ENCODE results near the gene RYR1.
"Not testable (repeated sequence)": the region's sequence is repeated elsewhere in the genome, so short reads cannot be mapped to it uniquely, and the experiment has no call there.

Gene RYR1

DNA sequence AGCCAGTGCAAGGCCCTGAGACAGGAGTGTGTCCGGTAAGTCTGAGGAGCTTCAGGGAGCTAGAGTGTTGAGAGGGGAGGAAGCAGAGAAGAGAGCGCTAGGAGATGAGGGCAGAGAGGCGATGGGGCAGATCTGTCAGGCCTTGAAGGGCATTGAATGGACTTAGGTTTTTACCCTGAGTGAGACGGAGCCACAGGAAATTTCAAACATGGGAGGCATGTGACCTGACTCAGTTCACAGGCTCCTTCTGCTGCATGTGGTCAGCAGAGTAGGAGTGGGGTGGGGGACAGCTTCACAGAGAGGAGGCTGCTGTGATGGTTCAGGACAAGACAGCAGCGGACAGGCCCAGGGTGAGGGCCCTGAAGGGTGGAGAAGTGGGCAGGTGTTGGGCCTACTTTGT lies 33.1 kb upstream of the RYR1 start:
- no peak for DNase-seq

GRCh38 chr19:38401148-38401547 lies 32.3 kb upstream of the RYR1 start:
- no peak for DNase-seq

GRCh38 chr19:38402623-38402966 lies 30.9 kb upstream of the RYR1 start:
- no peak for DNase-seq

DNA sequence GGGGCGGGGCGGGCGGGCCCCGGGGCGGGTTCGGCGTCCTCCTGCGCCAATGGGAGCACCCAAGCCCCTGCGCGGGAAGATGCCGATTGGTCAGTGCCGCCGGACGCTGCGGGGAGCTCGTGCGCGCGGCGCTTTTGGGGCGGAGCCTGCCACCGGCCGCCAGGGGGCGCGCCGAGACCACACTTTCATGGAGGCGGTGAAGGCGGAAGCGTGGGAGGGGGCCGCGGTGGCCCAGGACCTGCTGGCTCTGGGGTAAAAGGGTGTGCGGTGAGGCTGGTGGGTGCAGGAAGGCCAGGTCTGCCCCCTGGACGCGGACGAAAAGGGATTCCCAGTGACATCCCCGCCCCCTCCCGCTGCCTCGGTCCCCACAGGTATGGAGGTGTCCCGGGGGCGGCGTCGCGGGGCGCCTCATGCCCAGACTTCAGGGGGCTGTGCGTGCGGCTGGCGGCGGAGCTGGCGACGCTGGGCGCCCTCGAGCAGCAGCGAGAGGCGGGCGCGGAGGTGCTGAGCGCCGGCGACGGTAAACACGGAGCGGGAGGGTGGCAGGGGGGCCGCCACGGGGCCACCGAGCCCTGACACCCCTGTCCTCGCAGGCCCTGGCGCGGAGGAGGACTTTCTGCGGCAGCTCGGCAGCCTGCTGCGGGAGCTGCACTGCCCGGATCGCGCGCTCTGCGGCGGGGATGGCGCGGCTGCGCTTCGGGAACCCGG lies 30.4 kb upstream of the RYR1 start, which contains the start of gene FAM98C:
Gene FAM98C (plus strand): TSS at position 127 of the 708 bp plus-strand sequence. CDS start 61 bp downstream, at position 188.
- peak; percentile 96 to 99 (median 98) for DNase-seq

DNA sequence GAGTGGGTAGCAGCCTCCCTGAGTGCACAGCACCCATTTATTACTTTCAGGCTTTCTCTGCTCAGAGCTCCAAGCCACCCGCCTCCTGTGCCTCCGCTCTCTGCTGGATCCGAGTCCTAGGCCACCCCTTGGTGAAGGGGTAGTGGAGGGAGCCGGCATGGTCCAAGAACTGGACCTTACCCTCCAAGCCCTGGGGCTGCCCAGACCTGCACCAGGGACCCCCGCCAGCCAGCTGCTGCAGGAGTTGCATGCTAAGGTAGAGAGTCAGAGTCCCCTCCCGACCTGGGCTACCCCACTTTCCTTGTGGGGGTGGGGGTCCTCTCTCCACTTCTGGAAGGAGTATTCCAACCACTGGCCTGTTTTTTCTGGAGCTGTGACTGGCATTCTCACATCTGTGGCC lies 28.6 kb upstream of the RYR1 start:
- no peak for DNase-seq

- DNase-seq = no peak
Measured at GRCh38 chr19:38405276-38405675, 28.2 kb upstream of the RYR1 start.

DNA sequence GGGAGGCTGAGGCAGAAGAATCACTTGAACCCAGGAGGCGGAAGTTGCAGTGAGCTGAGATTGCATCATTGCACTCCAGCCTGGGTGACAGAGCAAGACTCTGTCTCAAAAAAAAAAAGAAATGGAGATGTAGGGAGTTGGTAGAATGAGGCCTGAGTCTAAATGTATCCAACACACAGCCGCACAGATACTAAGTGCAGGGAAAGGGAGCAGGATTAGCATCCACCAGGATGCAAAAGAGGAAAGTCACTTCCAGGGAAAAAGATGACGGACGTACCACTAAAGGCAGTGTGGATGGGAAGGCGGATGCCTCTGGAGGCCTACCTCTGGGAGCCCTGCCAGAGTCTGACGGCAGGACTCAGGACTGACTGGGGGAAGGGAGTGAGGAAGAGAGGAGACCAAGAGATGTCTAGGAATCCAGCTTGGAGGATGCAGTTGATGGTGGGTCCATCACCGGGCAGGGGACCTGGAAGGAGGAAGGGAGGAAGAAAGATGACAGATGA lies 23.8 kb upstream of the RYR1 start:
- no peak for DNase-seq

DNA sequence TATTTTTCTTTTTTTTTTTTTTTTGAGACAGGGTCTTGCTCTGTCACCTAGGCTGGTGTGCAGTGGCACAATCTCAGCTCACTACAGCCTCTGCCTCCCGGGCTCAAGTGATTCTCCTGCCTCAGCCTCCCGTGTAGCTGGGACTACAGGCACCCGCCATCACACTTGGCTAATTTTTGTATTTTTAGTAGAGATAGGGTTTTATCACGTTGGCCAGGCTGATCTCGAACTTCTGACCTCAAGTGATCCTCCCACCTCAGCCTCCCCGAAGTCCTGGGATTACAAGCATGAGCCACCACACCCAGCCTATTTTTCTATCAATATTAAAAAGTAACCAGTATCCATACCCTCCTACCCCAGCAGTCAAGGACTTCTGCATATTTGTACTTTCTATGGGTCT lies 23.1 kb upstream of the RYR1 start:
- not testable (repeated sequence) for DNase-seq

DNA sequence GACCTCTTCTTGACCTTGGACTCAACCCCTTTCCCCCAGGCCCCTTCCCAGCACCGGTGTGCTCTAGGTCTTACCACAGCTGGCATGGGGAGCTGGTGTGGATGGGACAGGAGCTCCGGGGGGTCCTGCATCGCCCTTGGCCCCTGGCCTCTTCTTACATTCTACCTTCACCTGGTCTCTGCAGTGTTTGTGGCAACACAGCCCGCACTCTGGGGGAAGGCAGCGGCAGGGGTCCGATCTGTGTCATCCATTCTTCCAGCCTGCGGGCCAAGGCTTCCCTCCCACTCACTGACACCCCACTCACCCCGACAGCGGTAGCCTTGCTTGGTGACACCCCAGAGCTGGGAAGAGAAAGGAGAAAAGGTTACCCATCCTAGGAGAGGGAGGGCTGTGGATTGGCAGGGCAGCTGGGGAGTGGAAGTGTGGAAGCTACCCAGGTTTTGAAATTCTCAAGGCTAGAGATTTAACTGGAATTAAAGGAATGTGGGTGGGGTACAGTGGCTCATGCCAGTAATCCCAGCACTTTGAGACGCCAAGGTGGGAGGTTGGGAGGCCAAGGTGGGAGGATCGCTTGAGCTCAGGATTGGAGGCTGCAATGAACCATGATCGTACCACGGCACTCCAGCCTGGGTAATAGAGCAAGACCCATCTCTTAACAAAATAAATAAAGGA lies 22.3 kb upstream of the RYR1 start:
- DNase-seq = no peak

GRCh38 chr19:38411898-38412297 lies 21.6 kb upstream of the RYR1 start:
- not testable (repeated sequence) for DNase-seq

GRCh38 chr19:38412491-38412890 lies 21.0 kb upstream of the RYR1 start:
- DNase-seq = no peak

DNA sequence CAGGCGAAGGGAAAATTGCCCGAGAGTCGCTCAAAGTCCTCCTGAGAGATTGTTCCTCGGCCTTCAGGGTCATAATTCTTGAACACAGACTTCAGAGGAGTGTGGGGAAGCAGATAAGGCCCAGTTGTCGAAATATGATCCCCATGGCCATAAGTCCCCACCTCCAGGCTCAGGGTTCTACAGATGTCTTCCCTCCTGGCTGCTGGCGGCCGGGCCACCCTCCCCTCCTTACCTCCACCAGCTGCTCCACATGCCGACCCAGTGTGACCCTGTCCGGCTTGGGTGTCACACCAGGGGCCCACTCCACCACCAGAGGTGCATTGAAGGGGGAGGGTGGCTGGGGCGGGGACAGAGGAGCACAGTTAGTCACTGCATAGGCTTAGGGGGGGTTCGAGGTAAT lies 20.5 kb upstream of the RYR1 start:
- no peak for DNase-seq

- DNase-seq = no peak
Measured at GRCh38 chr19:38413416-38413815, 20.1 kb upstream of the RYR1 start.

DNA sequence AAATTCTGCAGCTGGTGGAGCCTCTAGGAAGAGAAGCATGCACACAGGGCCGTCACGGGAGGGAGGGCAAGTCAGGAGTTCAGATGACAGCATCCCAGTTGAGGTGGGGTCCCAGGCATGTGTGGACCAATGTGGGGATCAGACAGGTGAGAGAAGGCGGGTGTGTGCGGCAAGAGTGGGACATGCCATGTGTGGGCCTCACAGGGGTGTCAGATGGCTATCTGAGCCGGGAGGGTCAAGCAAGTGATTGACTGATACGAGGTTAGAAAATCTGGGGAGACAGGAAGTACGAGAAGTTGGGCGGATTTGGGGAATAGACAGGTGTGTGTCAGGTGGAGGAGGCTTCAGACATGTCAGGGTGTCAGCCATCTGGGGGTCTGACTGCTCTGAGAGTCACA lies 16.3 kb upstream of the RYR1 start:
- no peak for DNase-seq

GRCh38 chr19:38417544-38418506 lies 15.7 kb upstream of the RYR1 start:
- peak; percentile 9 to 56 (median 49) for DNase-seq

GRCh38 chr19:38420935-38421334 lies 12.6 kb upstream of the RYR1 start:
- DNase-seq = no peak

DNA sequence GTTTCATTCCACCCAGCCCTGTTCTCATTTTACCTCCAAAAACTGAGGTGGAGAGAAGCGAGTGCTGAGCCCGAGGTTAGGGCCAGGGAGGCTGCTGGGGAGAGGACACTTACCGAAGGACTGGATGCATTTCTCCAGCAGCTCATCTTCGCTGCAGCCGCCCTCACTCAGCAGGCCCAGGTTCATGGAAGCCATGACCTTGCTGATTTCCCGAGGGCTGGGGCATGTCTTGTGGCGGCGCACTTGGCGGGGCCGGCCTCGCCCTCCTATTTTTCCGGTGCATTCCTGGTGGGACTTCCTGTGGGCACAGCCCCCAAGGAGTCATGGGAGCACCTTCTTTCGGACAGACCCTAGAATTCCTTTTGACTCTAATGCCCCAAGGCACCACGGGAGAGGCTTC lies 11.6 kb upstream of the RYR1 start:
- no peak for DNase-seq

- DNase-seq = no peak
Measured at GRCh38 chr19:38422438-38422837, 11.1 kb upstream of the RYR1 start.

DNA sequence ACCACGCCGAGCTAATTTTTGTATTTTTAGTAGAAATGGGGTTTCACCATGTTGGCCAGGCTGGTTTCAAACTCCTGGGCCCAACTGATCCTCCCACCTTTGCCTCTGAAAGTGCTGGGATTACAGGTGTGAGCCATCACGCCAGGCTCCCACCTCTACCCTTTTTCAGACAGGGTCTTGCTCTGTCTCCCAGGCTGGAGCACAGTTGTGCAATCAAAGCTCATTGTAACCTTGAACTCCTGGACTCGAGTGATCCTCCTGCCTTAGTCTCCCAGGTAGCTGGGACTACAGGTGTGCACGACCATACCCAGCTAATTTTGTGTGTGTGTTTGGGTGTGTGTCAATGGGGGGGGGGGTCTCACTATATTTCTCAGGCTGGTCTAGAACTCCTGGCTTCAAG lies 9.2 kb upstream of the RYR1 start:
- no peak for DNase-seq

DNA sequence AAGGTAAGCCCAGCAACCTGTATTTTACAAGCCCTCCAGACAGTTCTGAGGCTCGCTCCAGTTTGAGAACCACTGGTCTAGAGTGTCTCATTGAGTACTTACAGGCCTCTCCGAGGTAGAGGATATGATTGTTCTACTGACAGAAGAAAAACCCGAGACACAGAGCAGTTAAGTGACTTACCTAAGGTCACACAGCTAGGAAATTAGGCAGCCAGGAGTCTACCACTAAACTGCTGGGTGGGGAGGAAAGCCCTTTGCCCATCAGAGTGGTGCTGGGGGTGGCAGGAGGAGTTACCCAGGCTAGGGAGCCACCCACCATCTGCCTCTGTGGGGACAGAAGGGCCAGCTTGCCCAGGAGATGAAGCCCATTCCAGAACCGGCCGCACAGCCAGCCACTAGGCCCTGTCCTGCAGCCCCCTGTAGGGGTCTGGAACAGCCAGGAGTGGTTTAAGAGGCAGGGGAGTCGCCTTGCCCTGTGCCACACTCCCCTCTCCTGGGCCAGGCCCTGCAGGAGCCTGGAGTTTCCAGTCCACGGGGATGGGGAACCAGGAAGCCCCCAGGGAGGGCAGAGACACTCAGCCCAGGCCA lies 8.2 kb upstream of the RYR1 start:
- DNase-seq = no peak

GRCh38 chr19:38425810-38426466 lies 7.6 kb upstream of the RYR1 start, which contains the start of gene RASGRP4:
TSS of gene RASGRP4 (minus strand) at chr19:38426219. CDS start at chr19:38426091, 128 bp downstream.
- no peak for DNase-seq

- DNase-seq = peak in 1 of 3 experiments; percentile 1
Measured at GRCh38 chr19:38427035-38427677, 6.3 kb upstream of the RYR1 start.
